ENCODE measurements around the gene ZFP91.

- no peak for TF ChIP-seq CTCF (IDR thresholded peaks at IDR 0.05)
- TF ChIP-seq POLR2A (IDR thresholded peaks at IDR 0.05), result no peak
These were observed 80.5 kb downstream of the ZFP91 start for GRCh38 chr11:58659404-58659803.

Data from uterus (tissue), 2 donors.